Mesendoderm (in vitro differentiated cells): ENCODE results near the gene FAM131A.

Source experiments
- DNase-seq: peaks from one replicate; pipeline ENCODE4 v3.0.0; 2013
- H2AK5ac ChIP-seq: 2 replicates; pipeline ENCODE4 v1.6.1; 2013; ENCODE audit warnings: low read length, inconsistent platforms
- H2BK120ac ChIP-seq: 2 replicates; pipeline ENCODE4 v1.6.1; 2013; ENCODE audit warnings: low read depth, mild to moderate bottlenecking, low read length, moderate library complexity, mixed read lengths
- H2BK15ac ChIP-seq: replicated peaks from 2 replicates; pipeline ENCODE4 v1.6.1; 2013; ENCODE audit warnings: low read depth, mild to moderate bottlenecking, moderate library complexity
- H2BK5ac ChIP-seq: 2 replicates; pipeline ENCODE4 v1.6.1; 2013; ENCODE audit warnings: low read length, inconsistent platforms
- H3K18ac ChIP-seq: 2 replicates; pipeline ENCODE4 v1.6.1; 2013; ENCODE audit warnings: mild to moderate bottlenecking, low read length, mixed read lengths
- H3K23ac ChIP-seq: one replicate; pipeline ENCODE4 v1.6.1; 2013; ENCODE audit warnings: low read length
- H3K27ac ChIP-seq: 2 replicates; pipeline ENCODE4 v1.5.1; 2013; ENCODE audit warnings: low read depth, mild to moderate bottlenecking, inconsistent platforms, low read length, moderate library complexity
- H3K27me3 ChIP-seq: 2 replicates; pipeline ENCODE4 v1.6.1; 2013; ENCODE audit warnings: low read length, control low read depth, mild to moderate bottlenecking, inconsistent platforms; ENCODE audit not compliant: insufficient read depth, poor library complexity
- H3K36me3 ChIP-seq: 2 replicates; pipeline ENCODE4 v1.6.1; 2013; ENCODE audit warnings: low read length, inconsistent platforms; ENCODE audit not compliant: control insufficient read depth, insufficient read depth
- H3K4ac ChIP-seq: one replicate; pipeline ENCODE4 v1.6.1; 2013; ENCODE audit warnings: low read depth, mild to moderate bottlenecking, low read length, moderate library complexity
- H3K4me1 ChIP-seq: 2 replicates; pipeline ENCODE4 v1.6.1; 2013; ENCODE audit warnings: low read depth, low read length, inconsistent platforms; ENCODE audit not compliant: control insufficient read depth
- H3K4me2 ChIP-seq: 2 replicates; pipeline ENCODE4 v1.6.1; 2013; ENCODE audit warnings: low read length
- H3K4me3 ChIP-seq: 2 replicates; pipeline ENCODE4 v1.5.1; 2013; ENCODE audit warnings: mild to moderate bottlenecking, low read length
- H3K56ac ChIP-seq: one replicate; pipeline ENCODE4 v1.6.1; 2013; ENCODE audit warnings: low read length
- H3K79me1 ChIP-seq: 2 replicates; pipeline ENCODE4 v1.6.1; 2013; ENCODE audit warnings: low read length, inconsistent platforms
- H3K79me2 ChIP-seq: 2 replicates; pipeline ENCODE4 v1.6.1; 2013; ENCODE audit warnings: mild to moderate bottlenecking, low read length; ENCODE audit not compliant: control insufficient read depth, insufficient read depth
- H3K9ac ChIP-seq: 2 replicates; pipeline ENCODE4 v1.6.1; 2013; ENCODE audit warnings: low read length, inconsistent platforms
- H4K5ac ChIP-seq: one replicate; pipeline ENCODE4 v1.6.1; 2013; ENCODE audit warnings: low read length
- H4K8ac ChIP-seq: one replicate; pipeline ENCODE4 v1.6.1; 2013; ENCODE audit warnings: low read depth, mild to moderate bottlenecking, control low read depth, low read length, moderate library complexity
- WGBS: extraction: QIAGEN DNeasy Blood & Tissue Kit; methylation state at CpG from one replicate; pipeline ENCODE4 v1.1.7; 2013; ENCODE audit warnings: low lambda C conversion rate, missing lambda C conversion rate; ENCODE audit not compliant: insufficient coverage; ENCODE audit errors: extremely low coverage; 5-methylcytosine and 5-hydroxymethylcytosine counted together

FAM131A gene

DNA sequence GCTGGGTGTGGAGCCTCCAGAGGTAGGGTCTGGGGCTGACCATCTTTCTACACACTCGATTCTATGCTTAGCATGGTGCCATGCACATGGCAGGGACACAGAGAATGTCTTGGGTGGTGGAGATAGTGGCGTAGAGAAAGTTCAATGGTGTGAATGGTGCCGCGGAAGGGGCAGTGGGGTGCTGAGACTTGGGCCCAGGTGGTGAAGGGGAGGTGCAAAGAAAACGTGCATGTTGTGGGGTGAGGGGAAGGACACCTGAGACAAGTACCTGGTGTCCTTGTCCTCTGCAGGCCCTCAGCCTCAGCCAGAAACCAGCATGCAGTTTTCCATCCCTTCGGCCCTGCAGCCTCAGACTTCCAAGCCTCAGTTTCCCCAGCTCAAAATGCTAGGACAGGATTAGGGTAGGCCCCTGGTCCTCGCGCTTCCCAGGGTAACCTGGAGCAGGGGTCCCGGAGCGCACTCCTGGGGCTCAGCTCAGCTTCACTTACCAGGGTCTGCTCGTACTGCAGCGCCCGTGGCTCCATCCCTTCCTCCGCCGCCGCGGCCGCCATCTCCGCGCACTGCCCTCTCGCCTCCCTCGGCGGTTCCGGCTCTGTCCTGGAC lies 23.6 kb downstream of the FAM131A start:
- peaks cover 11% of the 10 kb centered on the region for H3K79me2 ChIP-seq
- H2BK5ac ChIP-seq, result peak overlapping the region; percentile 45
- peak overlapping the region; percentile 68 for H3K23ac ChIP-seq
- H4K8ac ChIP-seq, result no peak overlapping the region
- peak overlapping the region; percentile 91 for H3K4me2 ChIP-seq
- no peak overlapping the region for H2BK15ac ChIP-seq
- H3K4ac ChIP-seq, result no peak overlapping the region
- peak overlapping the region; percentile 61 for H3K4me3 ChIP-seq
- H3K79me1 ChIP-seq, result peaks cover 9% of the 10 kb centered on the region
- H3K27me3 ChIP-seq, result no peaks in the 10 kb centered on the region
- DNase-seq, result no peak
- no peak overlapping the region for H3K27ac ChIP-seq
- H3K56ac ChIP-seq, result peak overlapping the region; percentile 92
- H2BK120ac ChIP-seq, result no peak overlapping the region
- WGBS, result no CpG with 5 or more reads among the region's 24 CpGs
- peaks cover 3% of the 10 kb centered on the region for H3K36me3 ChIP-seq
- H3K9ac ChIP-seq, result peak overlapping the region; percentile 92
- no peak overlapping the region for H4K5ac ChIP-seq
- H3K4me1 ChIP-seq, result peaks cover 11% of the 10 kb centered on the region
- H3K18ac ChIP-seq, result peak overlapping the region; percentile 55
- peak overlapping the region; percentile 54 for H2AK5ac ChIP-seq

DNA sequence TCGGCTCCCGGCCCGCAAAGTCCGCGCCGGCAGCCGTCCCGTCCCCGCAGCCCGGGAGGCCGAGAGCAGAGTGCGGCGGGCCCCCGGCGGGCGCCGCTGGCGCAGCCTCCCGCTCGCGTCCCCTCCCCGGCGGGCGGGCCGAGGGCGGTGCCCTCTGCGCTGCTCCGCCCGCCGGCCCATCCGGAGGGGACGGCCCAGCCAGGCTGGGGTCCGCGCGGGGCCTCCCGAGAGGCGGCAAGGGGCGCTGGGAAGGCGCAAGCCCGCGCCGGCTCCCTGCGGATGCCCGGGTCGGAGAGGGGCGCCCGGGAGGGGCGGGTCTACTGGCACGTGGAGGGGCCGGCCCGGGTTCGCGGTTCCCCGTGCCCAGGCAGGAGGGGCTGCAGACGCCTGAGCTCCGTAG lies 24.1 kb downstream of the FAM131A start, which contains the start of the genes CLCN2 and POLR2H:
Gene CLCN2 (minus strand): TSS at position 74 of the 400 bp plus-strand sequence. CDS start 126 bp downstream, outside the sequence.
Gene POLR2H (plus strand): TSS at position 179 of the 400 bp plus-strand sequence. CDS start 1,783 bp downstream, outside the sequence.
- DNase-seq, result peak; percentile 70
- H2BK5ac ChIP-seq, result peak within 1 kb of the TSS; percentile 45
- peak within 1 kb of the TSS; percentile 70 for H3K4me3 ChIP-seq
- no peak within 1 kb of the TSS for H2BK15ac ChIP-seq
- H4K8ac ChIP-seq, result no peak within 1 kb of the TSS
- WGBS, result no CpG with 5 or more reads among the region's 56 CpGs
- peak within 1 kb of the TSS; percentile 38 for H3K4ac ChIP-seq
- peak within 1 kb of the TSS; percentile 72 for H3K23ac ChIP-seq
- no peaks in the 10 kb centered on the region for H3K27me3 ChIP-seq
- H3K27ac ChIP-seq, result peak within 1 kb of the TSS; percentile 98
- H3K4me1 ChIP-seq, result peaks cover 11% of the 10 kb centered on the region
- H3K18ac ChIP-seq, result peak within 1 kb of the TSS; percentile 88
- peak within 1 kb of the TSS; percentile 54 for H2AK5ac ChIP-seq
- H3K79me1 ChIP-seq, result peaks cover 9% of the 10 kb centered on the region
- peak within 1 kb of the TSS; percentile 99 for H3K56ac ChIP-seq
- peaks cover 11% of the 10 kb centered on the region for H3K79me2 ChIP-seq
- H4K5ac ChIP-seq, result no peak within 1 kb of the TSS
- peak within 1 kb of the TSS; percentile 91 for H3K4me2 ChIP-seq
- no peak within 1 kb of the TSS for H2BK120ac ChIP-seq
- H3K36me3 ChIP-seq, result peaks cover 3% of the 10 kb centered on the region
- peak within 1 kb of the TSS; percentile 92 for H3K9ac ChIP-seq

DNA sequence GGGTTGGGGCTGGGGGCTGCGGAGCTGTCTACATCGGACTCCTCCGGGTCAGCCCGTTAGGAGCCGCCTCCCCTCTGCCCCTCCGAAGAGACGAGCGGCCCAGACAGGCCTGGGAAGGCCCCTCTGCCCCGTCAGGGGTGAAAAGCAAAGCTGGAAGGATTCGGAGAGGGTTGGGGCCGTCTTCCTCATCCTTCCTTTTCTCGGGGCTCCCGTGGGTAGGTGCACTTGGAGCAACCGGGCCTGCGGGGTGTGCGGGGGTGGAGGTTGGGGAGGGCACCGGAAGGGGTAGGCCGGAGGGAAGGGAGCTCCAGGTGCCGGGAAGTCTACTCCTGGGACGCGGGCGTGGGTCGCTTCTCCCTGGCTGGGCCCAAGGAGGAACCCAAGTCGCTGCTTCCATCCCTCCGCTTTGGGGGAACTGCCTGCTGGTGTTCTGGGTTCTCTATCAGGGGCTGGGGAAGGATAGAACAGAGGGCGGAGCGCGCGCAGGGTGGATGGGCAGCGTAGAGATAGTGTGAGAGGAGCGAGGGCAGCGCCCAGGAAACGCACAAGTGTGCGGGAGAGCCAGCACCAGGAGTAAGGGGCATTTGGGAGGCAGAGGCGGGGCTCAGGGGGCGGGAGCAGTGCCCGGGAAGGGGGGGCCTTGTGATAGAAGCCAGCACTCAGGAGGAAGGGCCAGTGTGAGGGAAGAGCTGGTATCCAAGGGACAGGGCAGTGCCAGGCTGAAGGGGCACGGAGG lies 24.7 kb downstream of the FAM131A start:
- Histone ChIP-seq H2AK5ac (no peak overlapping the region), H3K27ac (peak overlapping the region; percentile 98), H3K56ac (peak overlapping the region; percentile 99), H3K27me3 (no peaks in the 10 kb centered on the region), H4K8ac (no peak overlapping the region), H3K79me2 (peaks cover 11% of the 10 kb centered on the region), H3K18ac (peak overlapping the region; percentile 88), H3K36me3 (peaks cover 5% of the 10 kb centered on the region), H2BK5ac (peak overlapping the region; percentile 30), H3K4ac (peak overlapping the region; percentile 38), H3K4me1 (peaks cover 11% of the 10 kb centered on the region), H2BK15ac (no peak overlapping the region), H2BK120ac (no peak overlapping the region), H3K79me1 (peaks cover 12% of the 10 kb centered on the region), H3K4me2 (peak overlapping the region; percentile 74), H3K23ac (peak overlapping the region; percentile 72), H3K4me3 (peak overlapping the region; percentile 70), H4K5ac (no peak overlapping the region), H3K9ac (peak overlapping the region; percentile 92)
- DNase-seq, result peak; percentile 72
- no CpG with 5 or more reads among the region's 38 CpGs for WGBS

DNA sequence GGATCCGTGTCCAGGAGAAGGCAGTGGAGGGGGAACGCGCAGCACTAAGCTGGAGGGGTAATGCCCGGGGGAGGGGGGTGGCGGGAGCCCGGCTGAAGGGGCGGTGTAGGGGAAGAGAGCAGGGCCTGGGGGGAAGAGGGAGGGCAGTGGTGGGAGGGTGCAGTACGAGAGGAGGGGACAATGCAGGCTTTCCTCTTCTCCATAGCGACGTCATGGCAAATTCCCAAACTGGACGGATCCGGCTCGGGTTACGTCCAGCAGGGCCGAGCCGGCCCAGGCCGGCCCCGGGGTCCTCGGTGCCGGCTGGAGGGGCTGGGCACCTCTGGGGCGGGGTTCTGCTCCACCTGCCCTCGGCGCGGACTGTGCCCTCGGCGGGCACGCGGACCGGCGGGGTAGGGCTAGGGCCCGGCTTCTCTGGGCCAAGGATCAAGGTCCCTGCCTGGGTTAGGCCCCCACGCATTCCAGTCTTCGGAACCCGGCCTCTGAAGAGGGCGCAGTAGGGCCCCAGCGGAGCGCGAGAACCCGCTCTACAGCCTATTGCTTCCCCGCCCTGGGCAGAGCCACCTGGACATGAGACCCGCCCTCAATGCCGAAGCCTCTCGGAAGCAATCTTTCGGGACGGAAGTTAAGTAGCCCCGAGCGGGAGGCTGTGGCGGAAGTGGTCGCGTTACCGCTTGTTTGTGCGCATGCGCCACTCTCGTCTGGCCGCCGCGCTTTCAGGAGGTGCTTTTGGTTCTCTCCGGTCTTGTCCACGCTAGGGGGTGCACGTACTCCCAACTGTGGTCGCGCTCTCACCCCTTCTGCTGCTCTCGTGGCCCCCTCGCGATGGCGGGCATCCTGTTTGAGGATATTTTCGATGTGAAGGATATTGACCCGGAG lies 25.5 kb downstream of the FAM131A start:
- Histone ChIP-seq H3K56ac (peak overlapping the region; percentile 99), H3K79me2 (peaks cover 11% of the 10 kb centered on the region), H2BK15ac (no peak overlapping the region), H3K27me3 (no peaks in the 10 kb centered on the region), H2BK120ac (no peak overlapping the region), H4K8ac (no peak overlapping the region), H3K23ac (peak overlapping the region; percentile 66), H3K4ac (peak overlapping the region; percentile 71), H3K18ac (peak overlapping the region; percentile 88), H3K9ac (peak overlapping the region; percentile 95), H2AK5ac (no peak overlapping the region), H2BK5ac (peak overlapping the region; percentile 63), H3K27ac (peak overlapping the region; percentile 98), H4K5ac (no peak overlapping the region), H3K4me1 (peaks cover 11% of the 10 kb centered on the region), H3K4me2 (peak overlapping the region; percentile 87), H3K79me1 (peaks cover 12% of the 10 kb centered on the region), H3K4me3 (peak overlapping the region; percentile 91), H3K36me3 (peaks cover 7% of the 10 kb centered on the region)
- DNase-seq, result peak; percentile 99
- no CpG with 5 or more reads among the region's 68 CpGs for WGBS

DNA sequence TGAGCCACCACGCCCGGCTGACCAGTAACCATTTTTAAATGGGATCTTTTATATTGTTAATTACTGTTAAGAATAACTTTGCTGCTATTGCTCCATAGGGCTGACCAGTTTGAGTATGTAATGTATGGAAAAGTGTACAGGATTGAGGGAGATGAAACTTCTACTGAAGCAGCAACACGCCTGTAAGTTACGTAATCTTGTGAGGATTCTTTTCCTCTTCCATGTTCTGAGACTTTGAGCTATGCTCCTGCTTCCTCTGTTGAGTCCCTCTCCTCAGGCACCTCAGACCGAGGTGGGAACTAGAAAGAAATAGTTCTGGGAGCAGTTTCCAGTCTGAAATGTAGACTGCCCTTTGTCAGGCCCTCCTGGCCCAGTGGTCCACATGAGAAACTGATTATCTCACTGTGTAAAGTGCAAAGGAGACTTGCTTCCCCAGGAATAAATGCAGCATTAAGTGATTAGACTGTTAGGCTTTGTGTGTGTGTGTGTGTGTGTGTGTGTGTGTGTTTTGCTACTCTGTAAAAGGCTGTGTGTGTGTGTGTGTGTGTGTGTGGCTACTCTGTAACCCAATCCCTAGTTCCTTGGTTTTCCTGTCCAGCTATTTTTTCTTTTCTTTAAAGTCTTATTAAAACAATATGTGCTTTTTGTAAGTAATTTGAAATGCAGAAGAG lies 29.4 kb downstream of the FAM131A start:
- Histone ChIP-seq H2BK15ac (no peak overlapping the region), H3K79me1 (peaks cover 8% of the 10 kb centered on the region), H3K79me2 (peaks cover 11% of the 10 kb centered on the region), H3K36me3 (peaks cover 10% of the 10 kb centered on the region), H3K27ac (no peak overlapping the region), H3K4me3 (no peak overlapping the region), H3K9ac (no peak overlapping the region), H3K23ac (no peak overlapping the region), H3K4ac (no peak overlapping the region), H3K27me3 (no peaks in the 10 kb centered on the region), H2AK5ac (no peak overlapping the region), H4K8ac (no peak overlapping the region), H2BK5ac (no peak overlapping the region), H4K5ac (no peak overlapping the region), H3K56ac (no peak overlapping the region), H3K4me1 (peaks cover 3% of the 10 kb centered on the region), H3K4me2 (no peak overlapping the region), H3K18ac (no peak overlapping the region), H2BK120ac (no peak overlapping the region)
- DNase-seq, result no peak
- WGBS, result no CpG with 5 or more reads among the region's 5 CpGs
